COLO668 (cell line): Measurements from ENCODE around the gene UBALD2.
"Not testable (repeated sequence)": the region's sequence is repeated elsewhere in the genome, so short reads cannot be mapped to it uniquely, and the experiment has no call there.

Source experiments
- DNase-seq: peaks from one replicate; lab custom pipeline; 2025; ENCODE audit not compliant: unreplicated experiment; lab: John Stamatoyannopoulos, UW

UBALD2 gene

DNA sequence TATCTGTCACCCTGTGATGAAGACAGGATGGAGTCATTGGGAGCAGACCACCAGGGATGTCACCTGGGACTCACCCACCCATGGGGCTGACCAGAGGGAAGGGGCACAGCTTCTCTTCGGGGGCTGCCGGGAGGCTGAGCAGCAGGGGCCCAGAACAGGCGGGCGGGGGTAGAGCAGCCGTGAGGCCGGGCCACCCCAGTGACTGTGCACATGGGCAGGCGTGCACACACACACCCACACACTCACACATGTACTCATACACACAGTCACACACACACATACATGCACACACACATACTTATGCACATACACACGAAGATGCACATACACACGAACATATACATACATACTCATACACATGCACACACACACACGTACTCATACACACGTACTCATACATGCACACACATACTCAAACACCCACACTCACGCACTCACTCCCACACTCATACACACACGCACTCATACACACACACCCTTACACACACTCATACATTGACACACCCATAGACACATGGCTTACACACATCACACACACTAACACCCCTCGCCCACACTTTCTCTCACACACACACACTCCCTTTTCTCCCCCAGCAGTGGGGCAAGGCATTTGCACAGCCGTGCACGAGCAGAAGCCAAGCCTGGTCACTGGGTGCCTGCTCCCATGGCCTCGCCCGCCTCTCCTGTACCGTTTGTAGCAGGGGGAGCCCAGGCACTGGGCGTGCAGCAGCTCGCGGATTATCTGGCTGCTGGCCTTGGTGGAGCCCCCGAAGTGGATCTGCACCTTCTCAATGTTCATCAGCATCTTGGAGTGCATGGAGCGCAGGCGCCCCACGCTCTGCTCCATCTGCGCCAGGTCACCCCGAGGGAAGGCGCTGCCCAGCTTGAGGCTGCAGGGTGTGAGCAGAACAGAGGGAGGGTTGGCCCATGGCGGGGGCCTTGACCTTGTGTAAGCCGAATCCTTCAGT, 12.4 kb downstream of the UBALD2 start:
- DNase-seq, result no peak

DNA sequence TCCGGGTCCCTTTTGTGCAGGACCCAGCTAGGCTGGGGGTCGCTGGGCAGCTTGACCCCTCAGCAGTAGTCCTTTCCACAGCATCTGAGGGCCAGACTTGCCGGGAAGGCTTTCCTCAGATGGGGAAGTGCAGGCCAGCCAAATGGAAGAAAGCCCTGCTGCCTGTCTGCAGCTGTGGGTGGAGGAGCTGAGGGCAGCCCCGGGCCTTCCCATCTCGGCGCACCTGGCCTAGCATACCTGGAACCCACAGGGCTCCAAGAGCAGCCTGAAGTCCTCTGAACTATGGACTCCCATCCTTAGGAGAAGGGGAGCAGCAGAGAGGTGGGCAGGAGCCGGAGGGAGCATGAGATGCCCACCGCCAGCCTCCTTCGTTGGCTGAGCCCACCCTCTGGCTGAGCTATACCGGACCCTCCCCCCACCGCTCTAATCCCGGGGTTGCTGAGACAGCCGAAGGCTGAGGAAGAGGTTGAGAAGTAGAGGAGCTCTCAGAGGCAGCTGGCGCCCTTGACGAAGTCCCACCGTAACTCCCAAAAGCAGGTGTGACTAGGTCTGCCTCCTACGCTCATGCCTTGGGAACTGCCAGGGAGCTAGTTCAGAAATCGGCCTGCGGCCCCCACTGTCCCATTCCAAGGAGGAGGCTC, 13.2 kb downstream of the UBALD2 start:
- no peak for DNase-seq

DNA sequence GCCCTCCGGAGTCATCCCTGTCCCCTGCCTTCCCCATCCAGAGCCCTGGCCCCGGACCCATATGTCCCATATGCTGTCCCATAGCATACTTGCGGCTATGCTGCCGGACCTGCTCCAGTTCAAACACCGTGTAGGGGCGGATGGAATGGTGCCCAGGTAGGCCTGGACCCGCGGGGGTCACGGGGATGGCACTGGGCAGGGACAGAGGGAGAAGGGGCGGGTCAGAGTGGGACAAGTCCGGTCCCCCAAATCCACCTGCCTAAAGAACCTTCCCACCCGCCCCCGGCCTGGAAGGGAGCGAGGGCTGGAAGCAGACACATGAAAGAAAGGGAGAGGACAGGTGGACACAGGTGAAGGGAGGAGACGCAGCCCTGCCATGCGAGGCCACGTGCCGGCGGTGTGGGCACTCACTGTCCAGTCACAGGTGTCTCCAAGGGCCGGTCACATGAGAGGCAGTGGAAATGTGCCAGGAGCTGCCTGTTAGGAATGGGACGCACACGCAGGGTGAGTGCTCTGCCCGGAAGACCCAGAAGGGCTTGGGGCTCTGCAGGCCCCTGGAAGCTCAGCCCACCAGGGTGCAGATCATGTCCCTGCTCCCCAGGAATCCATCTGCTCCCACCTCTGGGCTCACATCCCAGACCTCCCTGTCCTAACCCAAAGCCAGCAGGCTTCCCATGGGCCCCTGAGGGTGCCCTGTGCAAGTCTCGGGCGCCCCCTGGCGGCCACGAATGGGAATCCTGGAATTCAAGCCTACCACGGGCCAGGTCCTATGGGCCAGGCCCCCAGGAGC, 14.0 kb downstream of the UBALD2 start:
- DNase-seq, result peak; percentile 71

DNA sequence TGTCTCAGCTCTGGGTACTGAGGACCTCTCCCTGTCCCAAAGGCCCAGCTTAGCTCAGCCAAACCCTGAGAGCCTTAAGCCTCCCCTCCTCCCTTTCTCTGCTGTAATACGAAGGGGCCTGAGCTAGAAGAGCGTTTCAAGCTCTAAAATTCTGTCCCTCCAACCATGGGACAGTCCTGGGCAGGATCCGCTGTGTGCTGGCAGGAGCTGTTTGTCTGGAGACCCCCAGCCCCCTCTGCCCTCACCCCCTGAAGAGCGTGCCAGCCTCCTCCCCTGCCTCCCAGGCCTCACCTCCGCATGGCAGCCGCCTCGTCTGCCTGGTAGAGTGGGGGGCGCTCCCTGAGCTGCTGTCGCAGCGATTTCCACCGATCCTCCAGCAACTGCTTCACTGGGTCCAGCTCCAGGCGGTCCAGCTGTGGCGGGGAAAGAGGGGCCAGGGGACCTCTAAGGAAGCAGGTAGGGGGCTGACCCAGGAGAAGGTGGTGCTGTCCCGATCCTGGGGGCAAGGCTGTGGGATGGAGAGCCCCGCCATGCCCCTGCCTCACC, 14.7 kb downstream of the UBALD2 start:
- DNase-seq, result no peak

DNA sequence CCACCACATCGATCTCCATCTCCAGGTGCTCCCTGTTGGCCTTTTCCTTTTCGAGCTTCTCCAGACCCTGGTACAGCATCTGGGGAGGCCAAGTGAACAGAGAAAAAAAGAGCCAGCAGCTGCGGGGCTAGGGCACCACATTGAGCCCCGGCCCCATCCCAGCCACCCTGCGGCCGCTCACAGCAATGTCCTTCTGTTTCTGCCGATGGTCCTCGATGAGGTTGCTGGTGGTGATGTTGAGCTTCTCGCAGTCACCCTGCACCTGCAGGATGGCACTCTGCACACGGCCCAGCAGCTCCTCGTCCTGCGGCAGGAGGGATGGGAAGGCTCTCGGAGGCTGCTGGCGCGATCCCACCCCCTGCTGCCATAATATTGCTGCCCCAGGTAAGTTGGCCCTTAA, 15.5 kb downstream of the UBALD2 start:
- DNase-seq, result no peak

DNA sequence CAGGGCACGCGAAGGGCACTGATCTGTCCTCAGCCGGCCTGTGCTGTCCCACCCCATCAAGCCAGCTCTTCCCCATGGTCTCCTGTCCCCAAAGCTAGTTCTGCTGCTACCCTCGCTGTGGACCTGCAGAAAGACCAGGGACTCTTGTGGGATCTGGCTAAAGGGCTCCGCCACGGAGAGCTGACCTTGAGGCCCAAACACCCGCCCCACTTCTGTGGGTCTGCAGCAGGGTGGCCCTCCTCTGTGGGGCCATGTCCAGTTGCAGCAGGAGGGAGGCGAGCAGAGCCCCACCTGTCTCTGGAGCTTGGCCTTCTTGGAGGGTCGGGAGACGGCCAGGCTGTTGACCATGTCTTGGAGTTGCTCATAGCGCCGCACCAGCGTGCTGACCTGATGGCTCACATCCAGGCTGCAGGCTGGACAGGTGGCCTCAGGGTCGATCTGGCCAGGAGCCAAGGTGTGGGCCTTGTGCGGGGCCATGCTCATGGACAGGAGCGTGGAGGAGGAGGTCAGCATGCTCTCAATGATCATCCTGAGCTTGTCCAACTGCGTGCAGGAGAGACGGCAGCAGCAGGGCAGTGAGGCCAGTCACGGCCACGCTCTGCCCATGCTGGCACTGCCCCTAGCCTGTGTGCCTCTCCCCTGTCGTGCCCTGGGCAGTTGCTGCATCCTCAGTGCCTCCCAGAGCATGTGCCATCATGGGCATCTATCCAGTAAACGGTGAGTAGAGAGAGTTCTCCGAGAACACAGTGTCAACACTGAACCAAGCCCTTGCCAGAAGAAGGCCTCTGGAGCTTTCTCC, 16.6 kb downstream of the UBALD2 start:
- DNase-seq, result no peak

DNA sequence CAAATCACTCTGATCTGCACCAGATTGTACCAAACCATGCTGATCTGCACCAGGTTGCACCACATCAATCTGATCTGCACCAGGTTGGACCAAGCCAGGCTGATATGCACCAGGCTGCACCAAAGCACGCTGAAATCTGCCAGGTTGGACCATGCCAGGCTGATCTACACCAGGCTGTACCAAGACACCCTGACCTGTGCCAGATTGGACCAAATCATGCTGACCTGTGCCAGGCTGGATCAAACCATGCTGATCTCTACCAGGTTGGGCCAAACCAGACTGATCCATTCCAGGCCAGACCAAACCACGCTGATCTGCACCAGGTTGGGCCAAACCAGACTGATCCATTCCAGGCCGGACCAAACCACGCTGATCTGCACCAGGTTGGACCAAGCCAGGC, 27.4 kb downstream of the UBALD2 start:
- no peak for DNase-seq

DNA sequence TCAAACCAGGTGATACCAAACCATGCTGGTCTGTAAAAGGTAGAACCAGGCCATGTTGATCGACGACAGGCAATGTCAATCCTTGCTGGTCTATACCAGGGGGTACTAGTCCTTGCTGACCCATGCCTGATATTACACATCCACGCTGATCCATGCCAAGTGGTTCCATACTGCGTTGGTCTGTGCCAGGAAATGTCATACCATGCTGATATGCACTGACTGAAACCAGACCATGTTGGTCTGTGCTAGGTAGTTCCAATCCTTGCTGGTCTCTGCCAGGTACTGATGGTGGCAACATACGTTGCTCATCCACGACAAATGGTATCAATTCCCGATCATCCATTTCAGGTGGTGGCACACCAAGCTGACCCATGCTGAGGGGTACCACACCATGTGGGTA, 28.0 kb downstream of the UBALD2 start:
- no peak for DNase-seq

DNA sequence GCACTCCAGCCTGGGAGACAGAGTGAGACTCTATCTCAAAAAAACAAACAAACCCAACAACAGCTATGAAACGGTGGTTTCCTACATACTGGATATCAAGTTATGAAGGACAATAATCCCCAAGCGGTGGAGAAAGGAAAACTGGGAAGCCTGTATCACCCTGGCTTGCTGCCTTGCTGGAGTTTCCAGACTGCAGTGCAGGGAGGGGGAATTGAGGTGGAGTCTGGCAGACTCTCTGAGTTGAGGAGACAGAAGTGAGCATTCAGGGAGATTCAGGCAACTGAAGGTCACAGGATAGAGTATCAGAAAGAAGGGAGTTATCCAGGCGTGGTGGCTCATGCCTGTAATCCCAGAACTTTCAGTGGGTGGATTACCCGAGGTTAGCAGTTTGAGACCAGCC, 31.0 kb downstream of the UBALD2 start:
- DNase-seq, result no peak

DNA sequence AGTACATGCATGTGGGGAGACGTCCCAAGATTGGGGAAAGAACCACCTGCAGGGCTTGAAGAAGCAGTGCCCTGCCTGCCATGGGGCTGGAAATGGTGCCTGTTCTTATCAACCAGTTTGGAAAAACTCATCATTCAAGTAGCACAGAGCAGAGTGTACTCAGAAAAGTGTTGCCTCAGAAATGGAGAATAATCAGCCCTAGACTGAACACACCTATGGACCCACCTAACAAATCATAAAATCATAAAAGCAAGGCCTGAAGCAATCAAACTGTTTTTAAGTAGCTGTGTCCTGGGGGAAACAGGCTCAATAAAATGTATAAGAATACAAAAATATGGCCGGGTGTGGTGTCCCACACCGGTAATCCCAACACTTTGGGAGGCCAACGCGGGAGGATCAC, 31.7 kb downstream of the UBALD2 start:
- no peak for DNase-seq

DNA sequence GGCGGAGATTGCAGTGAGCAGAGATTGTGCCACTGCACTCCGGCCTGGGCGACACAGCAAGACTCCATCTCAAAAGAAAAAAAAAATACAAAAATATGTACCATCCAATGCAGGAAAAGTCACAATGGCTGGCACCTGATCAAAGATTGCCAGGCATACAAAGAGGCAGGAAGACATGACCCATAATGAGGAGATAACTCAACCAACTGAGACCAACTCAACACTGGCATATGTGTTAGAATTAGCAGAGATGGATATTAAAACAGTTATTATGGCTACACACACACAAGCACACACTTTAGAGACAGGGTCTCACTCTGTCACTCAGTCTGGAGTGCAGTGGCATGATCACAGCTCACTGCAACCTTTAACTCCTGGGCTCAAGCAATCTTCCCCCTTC, 32.3 kb downstream of the UBALD2 start:
- DNase-seq, result no peak

DNA sequence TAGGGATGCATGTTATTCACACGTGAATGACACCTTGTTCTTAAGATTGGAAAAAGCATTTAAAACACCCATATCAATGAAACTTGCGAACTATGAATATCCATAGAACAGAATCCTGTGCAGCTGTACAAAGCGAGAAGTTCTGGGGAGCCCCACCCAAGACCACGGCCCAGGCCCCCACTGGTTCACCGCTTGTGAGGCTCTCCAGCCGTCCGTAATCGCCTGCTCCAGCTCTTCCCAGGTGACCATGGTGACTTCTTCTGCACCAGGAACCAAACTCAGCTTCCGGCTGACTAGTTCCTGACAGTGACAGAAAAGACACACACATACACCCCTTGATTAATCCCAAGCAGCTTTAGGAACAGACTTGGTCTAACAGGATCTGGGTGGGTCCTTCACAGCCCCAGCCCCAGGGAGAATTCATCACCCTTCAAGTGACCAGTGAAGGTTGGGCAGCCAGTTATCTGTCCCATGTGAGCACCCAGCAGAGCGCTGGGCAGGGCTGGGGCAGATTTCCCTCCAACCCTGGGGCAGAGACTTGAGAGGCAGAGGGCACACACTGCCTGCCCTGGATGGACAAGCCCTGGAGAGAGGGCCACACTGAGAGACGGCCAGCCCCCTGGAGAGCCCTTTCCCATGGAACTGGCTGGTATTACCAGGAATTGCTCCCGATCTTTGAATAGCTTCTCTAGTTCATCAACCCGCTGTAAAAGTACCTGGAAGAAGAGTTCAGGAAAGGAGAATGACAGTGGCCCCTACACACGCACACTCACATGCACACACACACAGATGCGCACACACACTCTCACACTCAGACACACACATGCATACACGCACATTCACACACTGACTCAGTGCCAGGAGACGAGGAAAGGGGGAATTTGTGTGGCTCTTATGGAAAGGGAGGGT, 39.3 kb downstream of the UBALD2 start:
- no peak for DNase-seq

DNA sequence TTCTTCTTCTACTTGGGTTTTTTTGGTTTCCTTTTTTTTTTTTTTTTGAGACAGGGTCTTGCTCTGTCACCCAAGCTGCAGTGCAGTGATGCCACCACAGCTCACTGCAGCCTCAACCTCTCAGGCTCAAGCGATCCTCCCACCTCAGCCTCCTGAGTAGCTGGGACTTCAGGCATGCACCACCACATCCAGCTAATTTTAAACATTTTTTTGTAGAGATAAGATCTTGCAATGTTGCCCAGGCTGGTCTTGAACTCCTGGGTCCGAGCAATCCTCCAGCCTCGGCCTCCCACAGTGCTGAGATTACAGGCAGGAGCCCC, 39.9 kb downstream of the UBALD2 start:
- not testable (repeated sequence) for DNase-seq

DNA sequence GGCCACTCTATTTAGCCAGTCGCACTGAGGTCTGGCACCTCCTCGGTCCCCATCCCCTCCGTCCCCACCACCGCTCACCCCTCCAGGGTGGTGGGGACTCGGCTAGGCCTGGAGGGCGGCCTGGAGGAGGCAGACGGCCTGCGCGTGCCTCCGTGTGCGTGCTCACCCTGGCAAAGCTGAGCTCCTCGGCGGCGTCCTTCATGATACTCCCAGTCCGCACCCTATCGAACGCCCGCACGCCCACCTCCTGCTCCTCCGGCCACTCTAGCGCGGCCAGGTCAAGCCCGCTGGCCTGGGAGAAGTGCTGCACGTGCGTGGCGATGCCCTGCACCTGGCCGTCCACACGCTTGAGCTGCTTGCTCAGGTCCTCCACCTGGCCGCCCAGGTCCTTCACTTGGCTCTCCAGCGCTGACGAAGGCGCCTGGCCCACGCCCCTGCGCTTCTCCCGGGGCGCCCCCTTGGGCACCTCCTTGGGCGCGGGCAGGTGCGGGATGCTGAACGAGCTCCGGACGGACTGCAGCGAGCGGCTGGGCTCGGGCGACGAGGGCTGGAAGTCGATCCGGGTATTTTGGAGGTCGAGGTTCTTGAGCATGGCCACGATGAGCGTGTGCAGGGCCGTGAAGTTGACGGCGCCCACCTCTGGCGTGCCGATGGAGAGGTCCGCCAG, 42.3 kb downstream of the UBALD2 start:
- no peak for DNase-seq

DNA sequence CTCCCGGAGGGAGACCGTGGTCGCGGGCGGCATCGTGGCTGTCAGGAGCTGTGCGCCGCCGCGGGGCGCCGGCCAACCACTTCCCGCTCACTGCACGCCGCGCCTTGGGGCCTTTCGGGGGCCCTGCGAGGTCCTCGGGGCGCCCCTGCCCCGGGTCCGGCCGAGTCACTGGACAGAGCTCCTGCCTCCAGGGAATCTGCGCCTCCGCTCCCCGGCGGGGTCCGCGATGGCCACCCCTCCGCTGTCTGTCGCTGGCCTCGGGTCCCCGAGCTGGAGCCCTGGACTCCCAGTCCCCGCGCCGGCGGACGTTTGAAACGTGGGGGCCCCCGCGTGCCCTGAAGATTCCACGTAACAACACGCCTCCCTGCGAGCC, 42.8 kb downstream of the UBALD2 start, which contains the start of gene QRICH2:
TSS of gene QRICH2 (minus strand) at position 311 of the 373 bp plus-strand sequence. CDS start at position 33, 278 bp downstream.
- no peak for DNase-seq

DNA sequence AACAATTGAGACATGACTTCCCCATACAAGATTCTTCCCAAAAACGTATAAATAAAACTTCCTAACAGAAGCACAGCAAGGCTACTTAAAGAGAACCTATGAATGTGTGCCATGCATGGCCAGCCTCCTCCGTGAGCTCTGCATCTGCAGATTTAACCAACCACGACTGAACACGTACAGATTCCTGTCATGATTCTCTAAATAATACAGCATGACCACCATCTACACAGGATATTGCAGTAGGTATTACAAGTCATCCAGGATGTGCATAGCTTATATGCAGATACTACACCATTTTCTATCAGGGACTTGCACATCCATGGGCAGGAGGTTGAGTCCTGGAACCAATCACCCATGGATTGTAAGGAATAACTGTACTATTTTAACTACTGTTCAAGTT, 44.3 kb downstream of the UBALD2 start:
- DNase-seq, result no peak

DNA sequence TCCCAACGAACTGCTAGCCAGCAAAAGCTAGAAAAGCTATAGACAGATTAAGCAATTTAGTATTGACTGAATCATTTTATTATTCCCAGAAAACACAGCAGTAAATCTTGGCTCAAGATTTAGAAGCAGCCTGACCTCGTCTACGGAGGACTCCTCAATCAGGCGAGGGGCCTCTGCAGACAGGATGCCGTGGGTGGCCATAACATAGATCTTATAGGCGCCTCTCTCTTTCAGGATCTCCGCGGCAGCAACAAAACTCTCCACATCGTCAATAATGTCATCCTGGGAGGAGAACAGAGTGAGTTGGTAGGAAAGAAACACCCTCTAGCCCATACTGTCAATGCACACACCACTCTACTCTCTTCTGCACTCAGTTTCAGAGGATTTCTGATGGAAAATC, 47.6 kb downstream of the UBALD2 start:
- no peak for DNase-seq

DNA sequence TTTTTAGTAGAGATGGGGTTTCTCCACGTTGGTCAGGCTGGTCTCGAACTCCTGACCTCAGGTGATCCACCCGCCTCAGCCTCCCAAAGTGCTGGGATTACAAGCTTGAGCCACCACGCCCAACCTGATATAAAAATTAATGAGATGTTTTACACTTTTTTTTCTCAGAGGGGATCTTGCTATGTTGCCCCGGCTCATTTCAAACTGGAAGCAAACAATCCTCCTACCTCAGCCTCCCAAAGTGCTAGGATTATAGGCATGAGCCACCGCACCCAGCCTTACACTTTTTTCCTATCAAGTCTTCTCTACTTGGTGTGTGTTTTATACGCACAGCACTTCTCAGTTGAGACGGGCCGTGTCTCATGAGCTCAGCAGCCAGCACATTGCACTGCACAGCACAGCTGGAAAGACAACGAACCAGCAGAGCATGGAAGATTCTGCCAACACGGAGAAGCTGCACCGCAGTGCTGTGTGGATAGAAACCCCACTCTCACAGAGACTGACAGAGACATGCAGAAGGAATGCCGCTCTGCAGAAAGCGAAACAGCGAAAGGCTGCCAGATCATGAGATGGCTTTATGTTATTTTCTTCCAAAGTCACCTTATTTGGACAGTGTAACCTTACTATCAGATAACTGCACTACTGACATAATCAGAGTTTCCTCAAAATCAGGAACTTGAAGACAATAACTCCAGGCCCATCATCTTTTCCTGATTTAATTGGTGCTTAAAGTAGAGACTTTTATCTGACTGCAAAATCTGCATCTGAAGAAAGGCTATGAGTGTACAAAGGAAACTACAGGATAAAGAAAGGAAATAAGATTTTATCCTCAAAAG, 49.5 kb downstream of the UBALD2 start:
- DNase-seq, result no peak
